Lower lobe of right lung (tissue), 2 donors: Measurements from ENCODE around the gene SMAD9. TPM values are rescaled to one million over a fixed set of nuclear protein-coding genes. Genes with fewer than 3 reads are reported as not detected.

Experiments used
- ATAC-seq, 2 donors: fragments of 200-7000 bp; cut with Tn5 transposase; one replicate each; pipeline ENCODE4 v1.9.1; 2020 to 2022; ENCODE audit warnings: mild to moderate bottlenecking in 2 of 2, moderate library complexity in 2 of 2
- DNase-seq: peaks from one replicate; pipeline ENCODE4 v3.0.0-alpha.2; 2020
- H3K27ac ChIP-seq: fragments of 200-600 bp; one replicate; pipeline ENCODE4 v1.8.0; 2022
- H3K27me3 ChIP-seq: fragments of 200-600 bp; one replicate; pipeline ENCODE4 v1.8.0; 2022; ENCODE audit warnings: low read depth
- H3K36me3 ChIP-seq: fragments of 200-600 bp; one replicate; pipeline ENCODE4 v1.8.0; 2022; ENCODE audit warnings: mild to moderate bottlenecking
- H3K4me1 ChIP-seq: fragments of 200-600 bp; one replicate; pipeline ENCODE4 v1.8.0; 2022
- H3K4me3 ChIP-seq: fragments of 200-600 bp; one replicate; pipeline ENCODE4 v1.8.0; 2022; ENCODE audit warnings: mild to moderate bottlenecking
- H3K9me3 ChIP-seq: fragments of 200-600 bp; one replicate; pipeline ENCODE4 v1.8.0; 2022
- intact Hi-C: fragments of 100-400 bp; cut with DNase I; formaldehyde crosslinking; loops from one replicate; pipeline ENCODE4 v1.11.0; 2022
- total RNA-seq: library from RNA; stranded (reverse); fragmentation: NEBNext Ultra II Directional; extraction: Animal tissue kit (Norgen Biotek cat#: 25700); gene quantifications from one replicate; pipeline ENCODE4 v1.2.1, GENCODE V29; 2021
- TF ChIP-seq, protein P1 (sequence below): fragments of 200-600 bp; IDR thresholded peaks from one replicate; pipeline ENCODE4 v1.8.0; 2022; ENCODE audit warnings: antibody characterized with exemption, mild to moderate bottlenecking
- donor health status: DM: no; HTN: yes; CAD: no; lungs with severe emphysema.

The SMAD9 gene
- total RNA-seq, 1 donor from 2014 or later = 17.6 TPM

DNA sequence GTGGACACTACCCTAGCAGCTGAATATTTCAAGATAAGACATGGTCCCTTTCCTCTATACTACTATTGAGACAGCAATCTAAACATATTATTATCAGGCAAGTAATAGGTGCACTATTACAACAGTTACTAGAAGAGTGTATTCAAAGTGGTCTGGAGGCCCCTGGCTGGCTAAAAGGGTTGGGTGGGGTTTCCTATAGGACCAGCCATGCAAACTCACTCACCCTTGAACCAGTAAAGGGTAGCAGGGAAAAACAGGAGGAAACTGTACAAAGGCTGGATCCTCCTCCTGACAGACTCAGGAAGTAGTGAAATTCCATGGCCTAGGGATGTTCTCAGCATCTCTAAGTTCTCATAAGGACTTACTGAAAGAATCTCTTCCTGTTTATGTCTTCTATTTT, 7.7 kb downstream of the SMAD9 start:
- Histone ChIP-seq H3K27me3 (no peaks in the 10 kb centered on the region), H3K27ac (no peak overlapping the region), H3K36me3 (no peaks in the 10 kb centered on the region), H3K9me3 (no peaks in the 10 kb centered on the region), H3K4me1 (no peaks in the 10 kb centered on the region), H3K4me3 (no peak overlapping the region)
- intact Hi-C loops = no loop called here
- TF ChIP-seq, protein P1, sequence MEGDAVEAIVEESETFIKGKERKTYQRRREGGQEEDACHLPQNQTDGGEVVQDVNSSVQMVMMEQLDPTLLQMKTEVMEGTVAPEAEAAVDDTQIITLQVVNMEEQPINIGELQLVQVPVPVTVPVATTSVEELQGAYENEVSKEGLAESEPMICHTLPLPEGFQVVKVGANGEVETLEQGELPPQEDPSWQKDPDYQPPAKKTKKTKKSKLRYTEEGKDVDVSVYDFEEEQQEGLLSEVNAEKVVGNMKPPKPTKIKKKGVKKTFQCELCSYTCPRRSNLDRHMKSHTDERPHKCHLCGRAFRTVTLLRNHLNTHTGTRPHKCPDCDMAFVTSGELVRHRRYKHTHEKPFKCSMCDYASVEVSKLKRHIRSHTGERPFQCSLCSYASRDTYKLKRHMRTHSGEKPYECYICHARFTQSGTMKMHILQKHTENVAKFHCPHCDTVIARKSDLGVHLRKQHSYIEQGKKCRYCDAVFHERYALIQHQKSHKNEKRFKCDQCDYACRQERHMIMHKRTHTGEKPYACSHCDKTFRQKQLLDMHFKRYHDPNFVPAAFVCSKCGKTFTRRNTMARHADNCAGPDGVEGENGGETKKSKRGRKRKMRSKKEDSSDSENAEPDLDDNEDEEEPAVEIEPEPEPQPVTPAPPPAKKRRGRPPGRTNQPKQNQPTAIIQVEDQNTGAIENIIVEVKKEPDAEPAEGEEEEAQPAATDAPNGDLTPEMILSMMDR = no peak
- ATAC-seq (no peak), DNase-seq (no peak)

DNA sequence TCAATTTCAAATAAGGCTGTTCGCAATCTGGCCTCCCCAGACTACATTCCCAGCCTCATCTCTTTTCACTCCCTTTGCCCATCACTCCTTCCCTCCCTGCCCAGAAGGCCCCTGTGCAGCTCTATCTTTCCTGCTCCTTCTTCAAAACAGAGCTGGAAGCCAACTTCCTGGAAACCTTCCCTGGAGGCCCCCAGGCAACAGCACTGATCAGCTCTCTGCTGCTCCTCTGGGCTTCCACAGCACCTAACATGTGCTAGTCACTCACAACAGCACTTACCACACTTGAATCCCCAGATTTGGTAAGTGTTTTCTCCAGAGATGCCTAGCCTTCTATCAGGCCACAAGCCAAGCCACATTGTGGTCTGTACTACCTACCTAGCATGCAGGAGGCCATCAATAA, 9.5 kb downstream of the SMAD9 start:
- ATAC-seq (no peak), DNase-seq (no peak)
- H3K27ac ChIP-seq = no peak overlapping the region
- intact Hi-C loops = no loop called here
- H3K4me1 ChIP-seq = no peaks in the 10 kb centered on the region
- H3K36me3 ChIP-seq = no peaks in the 10 kb centered on the region
- no peak overlapping the region for H3K4me3 ChIP-seq
- TF ChIP-seq, protein P1 = no peak
- H3K9me3 ChIP-seq = no peaks in the 10 kb centered on the region
- H3K27me3 ChIP-seq = no peaks in the 10 kb centered on the region

DNA sequence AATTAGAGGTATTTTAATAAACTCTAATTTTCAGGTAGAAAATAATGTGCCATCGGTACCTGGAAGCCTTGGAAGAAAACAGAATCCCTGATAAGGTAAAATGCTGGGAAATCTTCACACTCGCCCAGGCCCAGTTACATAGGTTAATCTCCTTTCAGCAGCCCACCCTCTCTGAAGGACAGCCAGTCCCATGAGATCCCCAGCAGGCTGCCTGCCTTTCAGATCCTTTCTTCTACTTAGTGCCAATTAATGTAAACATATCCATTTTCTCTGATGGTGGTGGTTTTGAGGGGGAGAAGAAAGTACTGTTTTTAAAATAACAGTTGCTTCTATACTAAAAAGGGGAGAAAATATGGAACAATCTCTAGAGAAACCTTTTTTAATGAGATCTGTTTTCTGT, 12.2 kb downstream of the SMAD9 start:
- Histone ChIP-seq H3K4me3 (no peak overlapping the region), H3K36me3 (no peaks in the 10 kb centered on the region), H3K4me1 (no peaks in the 10 kb centered on the region), H3K27ac (no peak overlapping the region), H3K27me3 (no peaks in the 10 kb centered on the region), H3K9me3 (no peaks in the 10 kb centered on the region)
- intact Hi-C loops = no loop called here
- DNase-seq (no peak), ATAC-seq (no peak)
- TF ChIP-seq, protein P1 = no peak

DNA sequence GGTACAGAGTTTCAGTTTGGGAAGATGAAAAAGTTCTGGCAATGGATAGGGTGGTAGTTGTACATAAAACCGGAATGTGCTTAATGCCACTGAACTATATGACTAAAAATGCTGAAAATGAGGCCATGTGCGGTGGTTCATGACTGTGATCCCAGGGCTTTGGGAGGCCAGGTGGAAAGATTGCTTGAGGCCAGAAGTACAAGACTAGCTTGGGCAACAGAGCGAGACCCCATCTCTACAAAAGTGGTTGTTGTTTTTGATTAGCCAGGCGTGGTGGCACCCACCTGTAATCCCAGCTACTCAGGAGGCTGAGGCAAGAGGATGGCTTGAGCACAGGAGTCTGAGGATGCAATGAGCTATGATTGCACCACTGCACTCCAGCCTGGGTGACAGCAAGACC, 12.8 kb downstream of the SMAD9 start:
- Histone ChIP-seq H3K27me3 (no peaks in the 10 kb centered on the region), H3K4me3 (no peak overlapping the region), H3K9me3 (no peaks in the 10 kb centered on the region), H3K27ac (no peak overlapping the region), H3K36me3 (no peaks in the 10 kb centered on the region), H3K4me1 (no peaks in the 10 kb centered on the region)
- intact Hi-C loops = no loop called here
- TF ChIP-seq, protein P1 = no peak
- ATAC-seq (no peak), DNase-seq (no peak)

DNA sequence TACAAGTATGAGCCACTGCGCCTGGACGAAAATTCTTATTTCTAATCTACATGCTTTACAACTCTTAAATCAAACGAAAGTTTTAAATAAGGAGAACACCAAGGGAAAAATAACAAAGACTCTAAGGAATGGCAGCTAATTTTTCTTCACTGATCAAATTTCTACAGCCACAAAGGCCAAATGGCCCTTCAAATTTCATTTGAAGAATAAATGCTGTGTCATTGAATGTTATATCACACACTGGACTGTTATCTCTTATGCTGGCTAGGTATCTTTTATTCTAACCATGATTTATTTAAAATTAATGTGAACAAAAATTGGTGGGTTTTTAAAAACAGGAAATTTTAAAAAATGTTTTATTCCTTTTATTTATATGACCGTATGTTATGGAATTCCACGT, 14.1 kb downstream of the SMAD9 start:
- Histone ChIP-seq H3K27me3 (no peaks in the 10 kb centered on the region), H3K4me1 (no peaks in the 10 kb centered on the region), H3K27ac (no peak overlapping the region), H3K4me3 (no peak overlapping the region), H3K36me3 (no peaks in the 10 kb centered on the region), H3K9me3 (no peaks in the 10 kb centered on the region)
- ATAC-seq = no peak
- no peak for DNase-seq
- intact Hi-C loops = no loop called here
- TF ChIP-seq, protein P1 = no peak

DNA sequence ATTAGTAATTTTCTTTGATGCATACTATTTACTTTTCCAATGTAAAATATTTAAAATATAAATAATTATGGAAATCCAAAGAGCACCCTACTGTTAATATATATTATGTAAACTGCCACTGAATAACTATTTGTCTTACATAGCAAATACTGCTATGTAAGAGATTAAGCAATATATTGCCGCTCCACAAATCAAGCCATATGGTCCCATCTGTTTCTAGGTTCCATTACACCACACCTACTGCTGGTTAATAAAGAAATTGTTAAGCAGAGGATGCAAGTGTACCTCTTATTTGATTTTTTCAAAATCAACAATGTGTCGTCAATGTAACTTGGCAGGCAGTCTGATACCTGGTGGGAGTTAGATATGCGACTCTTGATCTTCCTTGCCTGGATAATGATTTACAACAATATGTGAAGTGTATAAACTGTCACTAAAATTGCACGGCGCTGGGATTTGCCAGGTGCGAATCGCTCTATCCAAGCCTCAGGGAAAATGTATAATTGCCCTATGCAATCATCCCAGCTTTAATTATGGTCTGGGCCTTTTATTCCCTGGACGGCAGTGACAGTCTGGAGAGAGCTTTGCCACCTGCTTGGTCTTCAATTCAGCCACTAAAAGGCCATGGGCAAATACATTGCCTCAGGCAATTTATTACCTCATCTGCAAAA, 16.0 kb downstream of the SMAD9 start:
- Histone ChIP-seq H3K4me1 (no peaks in the 10 kb centered on the region), H3K36me3 (no peaks in the 10 kb centered on the region), H3K27me3 (no peaks in the 10 kb centered on the region), H3K27ac (no peak overlapping the region), H3K4me3 (no peak overlapping the region), H3K9me3 (no peaks in the 10 kb centered on the region)
- intact Hi-C loops = no loop called here
- TF ChIP-seq, protein P1 = no peak
- ATAC-seq (no peak), DNase-seq (no peak)
